ENCODE measurements around the gene SLC66A3. TPM values are rescaled to one million over a fixed set of nuclear protein-coding genes. Genes with fewer than 3 reads are reported as not detected.

SLC66A3 gene
- polyA plus RNA-seq, 4 donors = 22.2 to 29.0 (median 26.5) TPM

- DNase-seq (ENCODE audit: low read depth in 4 of 4, low spot score in 3 of 4) = no peak
Measured at GRCh38 chr2:11208083-11208482, 52.8 kb downstream of the SLC66A3 start.

- no peak for DNase-seq (ENCODE audit: low read depth in 4 of 4, low spot score in 3 of 4)
Measured at GRCh38 chr2:11212645-11213044, 57.4 kb downstream of the SLC66A3 start.

GRCh38 chr2:11213090-11213638 lies 57.9 kb downstream of the SLC66A3 start:
- DNase-seq (ENCODE audit: low read depth in 4 of 4, low spot score in 3 of 4) = no peak

GRCh38 chr2:11213975-11214374 lies 58.7 kb downstream of the SLC66A3 start:
- DNase-seq (ENCODE audit: low read depth in 4 of 4, low spot score in 3 of 4) = no peak

GRCh38 chr2:11214770-11215169 lies 59.5 kb downstream of the SLC66A3 start:
- DNase-seq (ENCODE audit: low read depth in 4 of 4, low spot score in 3 of 4) = no peak

- no peak for DNase-seq (ENCODE audit: low read depth in 4 of 4, low spot score in 3 of 4)
Measured at GRCh38 chr2:11215407-11215806, 60.1 kb downstream of the SLC66A3 start.

GRCh38 chr2:11220445-11220844 lies 65.2 kb downstream of the SLC66A3 start:
- no peak for DNase-seq (ENCODE audit: low read depth in 4 of 4, low spot score in 3 of 4)

GRCh38 chr2:11222845-11223244 lies 67.6 kb downstream of the SLC66A3 start:
- DNase-seq (ENCODE audit: low read depth in 4 of 4, low spot score in 3 of 4) = no peak

GRCh38 chr2:11224887-11225286 lies 69.6 kb downstream of the SLC66A3 start:
- DNase-seq (ENCODE audit: low read depth in 4 of 4, low spot score in 3 of 4) = no peak

- no peak for DNase-seq (ENCODE audit: low read depth in 4 of 4, low spot score in 3 of 4)
Measured at GRCh38 chr2:11227595-11227994, 72.3 kb downstream of the SLC66A3 start.

Other genes with a start within 250 kb of the SLC66A3 start
- gene KCNF1, start 243.5 kb upstream of the SLC66A3 start, polyA plus RNA-seq (ENCODE audit: insufficient read length in 4 of 4) = 1 to 10 TPM in 2 of 4 donors, under 1 TPM in 2; 0.79 to 1.5 (median 1.1) TPM
- gene ROCK2, start 189.2 kb downstream of the SLC66A3 start, polyA plus RNA-seq (ENCODE audit: insufficient read length in 4 of 4) = 10 to 100 TPM; 33.9 to 44.6 (median 39.7) TPM

Data from right renal pelvis (tissue), 4 donors.